ENCODE data around the gene PCDHGC3.

Gene PCDHGC3

GRCh38 chr5:141524604-141525597, 49.1 kb downstream of the PCDHGC3 start:
- H3K4me1 Mint-ChIP-seq: peaks cover 90% of the 10 kb centered on the region

GRCh38 chr5:141525653-141526052, 49.9 kb downstream of the PCDHGC3 start:
- TF ChIP-seq CTCF (IDR thresholded peaks at IDR 0.05; ENCODE audit: unreplicated experiment in 3 of 3): no peak
- H3K27me3 Mint-ChIP-seq (ENCODE audit: low read depth): no peaks in the 10 kb centered on the region
- no peaks in the 10 kb centered on the region for H3K9me3 Mint-ChIP-seq
- peaks cover 63% of the 10 kb centered on the region for H3K36me3 Mint-ChIP-seq (ENCODE audit: low read depth)
- no peak overlapping the region for H3K27ac Mint-ChIP-seq
- peaks cover 82% of the 10 kb centered on the region for H3K4me1 Mint-ChIP-seq
- H3K4me3 Mint-ChIP-seq: peak overlapping the region; percentile 45 to 69 (median 50)

More at GRCh38 chr5:141524604-141525597, 49.1 kb downstream of the PCDHGC3 start:
- Mint-ChIP-seq H3K36me3 (ENCODE audit: low read depth) (peaks cover 71% of the 10 kb centered on the region), H3K4me3 (peak overlapping the region; percentile 45 to 81 (median 69)), H3K9me3 (no peaks in the 10 kb centered on the region), H3K27me3 (ENCODE audit: low read depth) (no peaks in the 10 kb centered on the region), H3K27ac (no peak overlapping the region)
- peak; percentile 98 to 100 (median 99) for TF ChIP-seq CTCF (IDR thresholded peaks at IDR 0.05; ENCODE audit: unreplicated experiment in 3 of 3)

- peaks cover 49% of the 10 kb centered on the region for H3K36me3 Mint-ChIP-seq (ENCODE audit: low read depth)
- peaks cover 64% of the 10 kb centered on the region for H3K4me1 Mint-ChIP-seq
- no peaks in the 10 kb centered on the region for H3K27me3 Mint-ChIP-seq (ENCODE audit: low read depth)
- no peak overlapping the region for H3K4me3 Mint-ChIP-seq
- no peak overlapping the region for H3K27ac Mint-ChIP-seq
- H3K9me3 Mint-ChIP-seq: no peaks in the 10 kb centered on the region
- no peak for TF ChIP-seq CTCF (IDR thresholded peaks at IDR 0.05; ENCODE audit: unreplicated experiment in 3 of 3)
These were observed 51.7 kb downstream of the PCDHGC3 start for GRCh38 chr5:141527426-141527825.
